ENCODE results near the gene FAM131C. TPM values are rescaled to one million over a fixed set of nuclear protein-coding genes. Genes with fewer than 3 reads are reported as not detected.
A peak's percentile ranks its signal among the peaks of the same experiment; 100 is the strongest.
"Not testable (repeated sequence)": the region's sequence is repeated elsewhere in the genome, so short reads cannot be mapped to it uniquely, and the experiment has no call there.

FAM131C gene
- total RNA-seq, 1 experiment from 2014 or later = 2.1 TPM

DNA sequence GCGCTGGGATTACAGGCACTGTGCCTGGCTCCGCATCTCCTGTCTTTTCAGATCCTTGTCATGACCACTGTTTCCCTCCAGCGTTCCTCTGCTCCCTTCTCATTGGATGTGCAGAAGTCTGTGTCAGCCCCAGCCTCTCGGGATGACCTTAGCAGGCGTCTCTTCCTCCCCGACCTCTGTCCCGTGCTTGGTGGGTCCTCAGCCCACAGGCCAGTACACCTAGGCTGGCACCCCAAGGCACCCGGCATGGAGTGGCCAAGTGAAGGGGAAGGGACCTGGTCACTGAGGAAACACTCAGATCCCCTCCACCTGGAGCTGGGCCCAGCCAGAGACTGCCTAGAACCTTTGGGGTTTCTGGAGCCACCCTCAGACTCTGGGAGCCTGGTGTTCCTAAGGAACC lies 32.3 kb downstream of the FAM131C start:
- no peak for DNase-seq (ENCODE audit: low read depth)

DNA sequence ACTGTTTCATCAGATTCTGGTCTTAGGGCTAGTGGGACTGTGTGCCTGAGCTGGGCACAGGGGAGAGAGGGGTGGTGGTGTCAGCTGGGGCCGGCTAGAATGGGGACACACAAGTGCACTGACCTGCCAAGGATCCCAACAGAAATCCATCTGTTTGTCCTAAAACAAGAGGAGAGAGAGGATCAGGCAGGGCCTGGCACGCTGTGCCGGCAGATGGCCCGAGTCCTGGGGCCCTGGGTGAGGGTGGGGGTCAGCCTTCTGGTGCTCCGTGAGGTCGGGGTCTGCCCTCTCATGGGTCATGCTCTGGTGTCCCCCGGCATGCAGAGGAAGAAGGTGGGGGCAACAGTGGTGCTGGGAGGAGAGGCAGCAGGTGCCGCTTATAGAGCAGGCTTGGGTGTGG lies 33.6 kb downstream of the FAM131C start:
- DNase-seq (ENCODE audit: low read depth) = not testable (repeated sequence)

DNA sequence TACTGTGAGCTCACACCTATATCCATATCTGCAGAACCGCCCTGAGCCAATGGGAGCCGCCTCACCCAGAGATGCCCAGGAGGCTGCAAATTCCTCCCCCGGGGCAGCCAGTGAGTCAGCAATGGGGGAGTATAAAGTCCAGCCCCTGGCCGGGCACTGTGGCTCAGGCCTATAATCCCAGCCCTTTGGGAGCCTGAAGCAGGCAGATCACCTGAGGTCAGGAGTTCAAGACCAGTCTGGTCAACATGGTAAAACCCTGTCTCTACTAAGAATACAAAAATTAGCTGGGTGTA lies 34.9 kb downstream of the FAM131C start:
- no peak for DNase-seq (ENCODE audit: low read depth)

DNA sequence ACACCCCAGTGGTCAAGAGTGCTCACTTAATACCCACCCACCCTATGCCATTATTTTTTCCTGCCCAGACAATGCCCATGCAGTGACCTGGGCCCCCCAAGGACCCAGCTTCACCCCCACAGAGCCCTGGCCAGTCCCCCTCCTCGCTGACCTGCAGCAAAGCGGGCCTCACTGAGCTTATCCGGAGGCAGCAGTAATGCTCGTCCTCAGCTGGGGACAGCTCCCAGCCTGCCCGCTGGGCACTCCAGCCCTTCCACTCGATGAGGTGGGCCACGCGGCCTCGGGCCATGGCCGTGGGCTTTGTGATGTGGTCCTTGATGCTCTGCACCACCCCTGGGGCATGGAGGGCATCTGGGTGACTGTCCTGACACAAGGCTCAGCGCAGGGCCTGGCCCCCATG lies 37.0 kb downstream of the FAM131C start:
- not testable (repeated sequence) for DNase-seq (ENCODE audit: low read depth)

DNA sequence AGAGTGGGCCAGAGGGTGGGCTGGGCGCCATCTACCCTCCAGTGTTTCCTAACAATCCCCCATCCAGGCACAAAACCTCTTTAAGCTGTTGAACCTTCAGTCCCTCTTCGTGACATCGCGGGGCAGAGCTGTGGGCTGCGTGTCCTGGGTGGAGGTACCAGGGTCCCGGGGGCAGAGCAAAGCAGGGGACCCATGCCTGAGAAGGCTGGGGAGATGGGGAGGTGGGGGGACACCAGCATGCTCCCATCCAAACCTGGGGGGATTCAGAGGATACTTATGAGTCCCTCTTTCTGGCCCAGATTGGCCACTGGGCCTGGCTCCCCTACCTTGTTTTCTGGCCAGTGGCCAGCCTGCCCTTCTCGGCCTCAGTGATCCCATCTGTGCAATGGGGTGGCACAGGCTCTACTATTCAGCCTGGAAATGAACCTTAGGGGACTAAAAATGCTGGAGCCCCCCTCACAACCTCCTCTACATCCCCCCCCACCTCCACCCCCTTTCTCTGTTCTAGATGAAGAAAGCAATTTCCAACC lies 40.3 kb downstream of the FAM131C start:
- DNase-seq (ENCODE audit: low read depth) = not testable (repeated sequence)

DNA sequence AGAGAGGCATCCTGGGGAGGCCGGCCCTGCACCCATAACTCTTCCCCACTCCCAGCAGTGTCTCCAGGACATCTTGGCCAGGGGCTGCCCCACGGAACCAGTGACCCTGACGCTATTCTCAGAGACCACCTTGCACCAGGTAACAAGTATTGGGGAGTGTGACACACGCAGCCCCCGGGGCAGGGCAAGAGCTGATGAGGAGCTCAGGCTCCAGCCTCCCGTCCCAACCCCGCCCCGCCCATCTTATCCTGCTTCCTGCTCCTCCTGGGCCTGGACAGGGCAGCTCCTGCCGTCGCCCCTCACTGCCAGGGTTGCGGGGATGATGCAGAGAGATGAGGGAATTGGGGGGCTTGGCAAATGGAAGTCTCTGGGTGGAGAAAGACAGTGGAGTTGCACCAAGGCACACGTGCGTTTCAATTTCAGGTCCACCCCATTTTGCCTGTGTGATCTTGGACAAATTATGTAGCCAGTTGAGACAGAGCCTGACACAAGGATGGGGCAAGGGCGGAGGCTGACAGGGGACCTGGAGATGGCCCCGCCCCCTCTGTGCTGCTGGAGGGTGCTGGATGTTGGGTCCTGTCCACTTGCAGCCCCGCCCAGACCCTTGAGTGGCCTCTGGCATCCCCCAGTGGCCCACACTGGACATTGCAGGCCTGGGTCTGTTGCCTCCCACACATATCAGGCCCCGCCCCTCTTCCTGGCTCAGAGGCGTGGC lies 40.9 kb downstream of the FAM131C start:
- peak; percentile 85 for DNase-seq (ENCODE audit: low read depth)

DNA sequence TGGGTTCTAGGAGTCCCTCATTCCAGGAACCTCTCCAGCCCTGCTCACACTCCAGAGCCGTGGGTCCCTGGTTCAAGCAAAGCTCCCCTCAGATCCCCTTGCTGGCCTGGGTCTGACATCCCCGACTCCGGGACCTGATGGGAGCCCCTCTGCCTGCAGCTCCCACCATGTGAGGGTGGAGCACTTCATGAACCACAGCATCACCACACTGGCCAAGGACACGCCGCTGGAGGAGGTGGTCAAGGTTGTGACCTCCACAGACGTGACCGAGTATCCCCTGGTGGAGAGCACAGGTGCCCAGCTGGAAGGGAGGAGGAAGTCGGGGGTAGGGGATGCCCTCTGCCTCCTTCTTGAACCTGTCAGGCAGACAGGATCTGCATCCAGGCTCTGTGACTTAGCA lies 41.9 kb downstream of the FAM131C start:
- no peak for DNase-seq (ENCODE audit: low read depth)

DNA sequence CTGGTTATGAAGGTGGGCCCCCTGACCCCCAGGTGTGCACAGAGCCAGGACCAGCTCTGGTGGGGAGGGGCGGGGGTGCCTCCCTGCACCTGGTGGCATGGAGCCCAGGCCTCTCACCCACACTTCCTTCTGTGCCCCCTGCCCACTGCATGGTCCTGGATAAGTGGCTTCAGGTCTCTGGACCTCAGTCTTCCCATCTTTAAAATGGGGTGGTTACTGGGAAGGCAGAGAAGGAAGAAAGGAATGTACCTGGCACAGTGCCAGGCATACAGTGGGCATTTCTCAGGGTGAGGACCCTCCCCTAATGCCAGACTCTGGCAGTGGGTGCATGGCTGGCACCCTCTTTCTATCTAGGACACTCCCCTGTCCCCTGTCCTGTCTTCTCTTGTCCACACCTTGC lies 44.2 kb downstream of the FAM131C start:
- no peak for DNase-seq (ENCODE audit: low read depth)

DNA sequence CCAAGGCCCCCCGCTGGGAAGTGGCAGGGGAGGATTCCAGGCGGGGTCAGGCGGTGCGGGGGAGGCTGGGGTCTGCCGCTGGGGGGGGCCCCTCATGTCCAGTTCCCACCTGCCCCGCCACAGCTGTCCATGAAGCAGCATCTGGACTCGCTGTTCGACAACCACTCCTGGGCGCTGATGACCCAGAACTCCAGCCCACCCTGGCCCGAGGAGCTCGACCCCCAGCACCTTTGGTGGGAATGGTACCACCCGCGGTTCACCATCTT lies 44.5 kb downstream of the FAM131C start:
- DNase-seq (ENCODE audit: low read depth) = not testable (repeated sequence)

DNA sequence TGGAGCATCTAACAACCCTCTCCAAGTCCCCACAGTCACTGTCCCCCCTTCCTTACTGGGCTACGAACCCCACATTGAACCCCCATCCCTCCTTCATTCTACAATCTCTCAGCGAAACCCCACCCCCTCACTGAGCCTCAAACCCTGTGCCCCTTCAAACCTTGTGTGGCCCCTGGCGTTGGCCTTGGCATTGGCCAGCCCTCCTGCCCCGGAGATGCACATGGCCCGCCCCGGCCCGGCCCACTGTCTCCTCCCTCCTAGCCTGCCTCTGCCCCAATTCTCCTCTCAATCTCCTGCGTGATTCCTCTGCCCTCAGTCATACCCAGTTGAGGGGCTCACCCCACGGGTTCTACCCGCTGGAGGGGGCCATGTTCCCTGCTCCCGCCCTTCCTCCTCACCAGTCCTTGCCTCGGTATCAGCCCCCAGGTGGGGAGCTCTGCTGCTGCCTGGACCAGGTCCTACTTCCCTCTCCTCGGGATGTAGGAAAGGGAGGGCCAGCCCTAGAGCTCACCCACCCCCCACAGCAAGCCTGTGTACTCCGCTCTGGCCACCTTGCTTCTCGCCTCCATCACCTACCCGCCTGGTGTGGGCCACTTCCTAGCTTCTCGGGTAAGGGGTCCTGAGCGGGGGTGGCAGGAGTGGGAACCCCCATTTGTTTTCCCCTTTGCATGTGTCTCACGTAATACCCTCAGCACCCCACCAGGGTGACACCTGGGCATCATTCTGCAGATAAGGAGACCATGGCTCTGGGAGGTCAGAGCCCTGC lies 45.0 kb downstream of the FAM131C start:
- no peak for DNase-seq (ENCODE audit: low read depth)

DNA sequence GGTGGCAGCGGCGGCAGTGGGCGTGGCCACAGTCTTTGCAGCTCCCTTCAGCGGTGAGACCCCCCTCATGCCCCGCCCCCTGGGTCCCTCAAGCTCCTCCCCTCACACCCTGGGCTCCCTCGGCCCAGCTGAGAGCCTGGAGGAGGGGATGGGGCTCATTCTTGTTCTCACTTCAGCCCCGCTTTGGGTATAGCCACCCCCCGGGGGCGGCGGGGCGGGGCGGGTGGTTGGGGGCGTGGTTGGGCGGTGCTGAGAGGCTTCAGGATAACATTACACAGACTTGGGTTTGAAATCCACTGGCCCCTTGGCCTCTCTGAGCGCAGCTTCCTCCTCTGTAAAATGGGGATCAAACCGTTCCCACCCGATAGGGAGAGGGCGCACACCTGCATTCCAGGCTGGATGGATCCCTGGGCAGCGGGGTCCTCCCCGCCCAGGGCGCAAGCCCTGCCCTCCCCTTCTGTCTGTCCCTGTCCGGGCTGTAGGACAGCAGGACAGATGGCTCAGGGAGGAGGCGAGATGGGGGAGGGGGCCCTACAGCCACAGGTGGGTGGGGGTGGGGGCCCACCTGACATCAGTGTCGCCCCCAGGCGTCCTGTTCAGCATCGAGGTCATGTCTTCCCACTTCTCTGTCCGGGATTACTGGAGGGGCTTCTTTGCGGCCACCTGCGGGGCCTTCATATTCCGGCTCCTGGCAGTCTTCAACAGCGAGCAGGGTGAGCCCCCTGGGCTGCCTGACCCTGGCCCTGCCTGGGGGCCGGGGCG lies 46.5 kb downstream of the FAM131C start:
- no peak for DNase-seq (ENCODE audit: low read depth)

DNA sequence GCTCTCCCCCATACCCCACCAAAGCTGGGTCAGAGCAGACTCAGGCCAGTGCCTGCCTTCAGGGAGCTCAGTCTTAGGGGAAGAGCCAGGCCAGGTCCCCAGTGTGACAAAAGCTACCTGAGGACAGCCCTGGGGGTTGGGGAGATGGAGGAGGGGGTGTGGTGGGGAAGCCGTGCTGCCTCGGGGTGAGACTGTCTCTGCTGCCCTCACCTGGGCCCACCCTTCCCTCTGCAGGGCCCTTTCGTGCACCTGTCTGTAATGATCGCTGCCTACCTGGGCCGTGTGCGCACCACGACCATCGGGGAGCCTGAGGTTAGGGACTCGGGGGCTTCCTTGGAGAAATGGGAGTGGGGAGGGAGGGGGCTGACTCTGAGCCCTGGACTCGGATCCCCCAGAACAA lies 47.1 kb downstream of the FAM131C start:
- DNase-seq (ENCODE audit: low read depth) = not testable (repeated sequence)

DNA sequence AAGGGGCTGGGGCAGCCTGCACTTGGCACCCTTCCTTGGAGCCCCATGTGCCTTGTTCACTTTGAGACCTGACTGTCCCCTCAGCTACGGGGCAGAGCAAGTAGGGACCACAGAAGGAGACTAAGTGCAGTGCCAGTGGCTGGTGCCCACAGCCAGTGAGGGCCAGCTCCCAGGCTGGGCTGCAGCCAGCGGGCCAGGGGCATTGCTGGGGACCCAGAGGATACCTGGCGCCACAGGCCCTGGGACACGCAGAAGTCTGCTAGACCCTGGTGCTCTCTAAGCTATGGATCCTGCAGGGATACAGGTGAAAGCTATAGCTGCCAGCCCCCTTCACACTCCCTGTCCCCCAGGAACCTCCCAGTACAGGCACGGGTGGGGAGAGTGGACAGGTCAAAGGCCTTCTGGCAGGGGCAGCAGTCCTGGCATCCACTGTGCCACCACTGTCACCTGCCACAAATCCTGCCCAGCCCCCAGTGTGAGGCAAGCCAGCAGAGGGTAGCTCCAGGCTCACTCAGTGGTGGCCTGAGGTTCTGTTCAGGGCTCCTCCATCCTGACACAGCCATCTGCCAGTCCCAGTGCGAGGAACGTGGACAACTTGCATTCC lies 50.3 kb downstream of the FAM131C start:
- DNase-seq (ENCODE audit: low read depth) = no peak

DNA sequence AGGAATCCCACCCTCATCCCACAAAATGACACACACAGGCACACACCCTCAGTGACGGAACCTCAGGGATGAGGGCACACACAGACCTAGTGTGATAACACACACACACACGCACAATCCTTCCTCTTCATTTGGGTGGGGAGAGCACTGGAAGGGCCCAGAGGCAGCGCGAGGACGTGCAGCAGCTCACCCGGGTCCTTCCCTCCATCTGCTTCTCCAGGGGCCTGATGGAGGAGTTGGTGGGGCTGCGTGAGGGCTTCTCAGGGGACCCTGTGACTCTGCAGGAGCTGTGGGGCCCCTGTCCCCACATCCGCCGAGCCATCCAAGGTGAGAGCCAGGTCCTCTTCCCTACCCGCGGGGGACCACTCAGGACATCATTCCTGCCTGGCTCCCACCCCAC lies 51.1 kb downstream of the FAM131C start:
- no peak for DNase-seq (ENCODE audit: low read depth)

DNA sequence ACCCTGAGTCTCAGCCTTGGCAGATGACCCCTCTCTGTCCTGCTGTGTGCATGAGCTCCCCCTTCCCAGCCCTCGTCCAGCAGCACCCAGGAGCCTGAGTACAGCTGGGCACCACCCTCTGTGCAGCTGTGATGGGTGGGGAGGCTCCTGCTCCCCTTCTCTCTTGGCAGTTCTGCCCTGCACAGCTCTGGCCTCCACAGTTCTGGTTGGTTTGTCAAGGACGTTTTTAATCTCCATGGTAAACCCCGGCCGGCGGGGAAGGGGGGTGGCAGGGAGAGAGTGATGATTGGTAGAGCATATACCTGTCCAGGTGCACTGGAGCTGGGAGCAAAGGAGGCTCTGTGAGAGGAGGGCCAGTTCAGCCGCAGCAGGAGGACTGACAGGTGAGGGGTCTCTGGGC lies 51.8 kb downstream of the FAM131C start, which contains the start of gene CLCNKA:
Gene CLCNKA (plus strand): TSS at position 356 of the 400 bp plus-strand sequence. CDS start 584 bp downstream, outside the sequence.
- DNase-seq (ENCODE audit: low read depth) = no peak

DNA sequence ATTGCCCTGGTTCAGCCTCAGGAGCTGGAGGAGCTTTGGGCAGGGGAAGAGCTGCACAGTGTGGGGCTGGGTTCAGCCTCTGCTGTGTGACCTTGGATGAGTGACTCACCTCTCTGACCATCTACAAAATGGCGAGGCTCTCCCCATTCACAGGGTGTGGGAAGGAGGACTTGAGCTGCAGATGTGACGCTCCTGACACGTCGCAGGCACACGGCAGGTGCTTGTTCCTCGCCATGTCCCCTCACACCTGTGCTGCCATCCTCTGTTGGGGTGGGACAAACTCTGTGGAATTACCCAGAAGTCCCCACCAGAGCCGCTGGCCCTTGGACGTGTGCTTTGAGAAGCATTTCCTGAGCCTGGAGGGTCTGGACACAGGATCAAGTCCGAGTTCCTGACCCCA lies 52.6 kb downstream of the FAM131C start:
- not testable (repeated sequence) for DNase-seq (ENCODE audit: low read depth)

DNA sequence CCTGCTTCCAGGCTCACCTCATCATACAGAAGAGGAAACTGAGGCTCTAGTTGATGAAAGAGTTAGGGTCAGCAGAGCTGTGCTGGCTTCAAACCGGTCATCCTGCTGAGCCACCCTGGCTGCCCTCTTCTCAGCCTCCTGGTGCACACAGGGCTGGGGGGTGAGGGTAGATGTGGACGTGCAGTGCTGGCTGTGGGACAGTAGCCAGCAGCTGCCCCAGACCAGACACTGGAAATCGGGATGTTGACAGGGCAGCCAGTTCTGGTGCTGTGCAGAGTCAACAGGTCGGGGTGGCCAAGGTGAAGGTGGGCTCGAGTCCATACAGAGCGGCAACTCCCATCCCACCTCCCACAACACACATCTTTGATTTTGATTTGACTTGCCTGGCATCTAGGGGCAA lies 53.1 kb downstream of the FAM131C start:
- no peak for DNase-seq (ENCODE audit: low read depth)

DNA sequence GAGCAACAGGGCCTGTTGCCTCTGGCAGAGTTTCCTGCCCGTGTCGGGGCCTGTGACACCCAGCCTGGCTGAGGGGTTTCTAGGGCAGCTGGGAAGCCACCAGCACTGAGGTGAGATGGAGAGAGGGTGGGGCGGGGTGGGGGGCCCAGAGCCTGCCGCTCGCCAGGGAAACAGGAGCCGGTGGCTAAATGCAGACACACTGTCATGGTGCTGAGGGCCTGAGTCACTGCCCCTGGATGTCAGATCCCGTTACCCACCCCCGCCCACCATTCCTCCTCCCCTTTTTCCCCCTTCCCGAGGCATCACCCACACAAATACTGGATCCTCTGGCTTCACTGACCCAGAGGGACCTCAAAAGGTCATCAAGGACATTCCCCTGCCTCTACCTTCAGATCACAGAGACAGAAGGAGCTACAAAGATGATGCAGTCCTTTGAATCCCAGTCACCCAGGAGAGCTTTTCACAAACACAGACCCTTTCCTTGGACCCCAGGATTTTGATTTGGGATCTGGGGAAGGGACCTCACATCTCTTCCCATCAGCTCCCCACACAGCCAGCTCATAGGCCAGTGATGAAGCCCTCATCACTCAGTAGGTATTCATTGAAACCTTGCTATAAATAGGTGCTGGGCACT lies 53.7 kb downstream of the FAM131C start:
- DNase-seq (ENCODE audit: low read depth) = no peak

DNA sequence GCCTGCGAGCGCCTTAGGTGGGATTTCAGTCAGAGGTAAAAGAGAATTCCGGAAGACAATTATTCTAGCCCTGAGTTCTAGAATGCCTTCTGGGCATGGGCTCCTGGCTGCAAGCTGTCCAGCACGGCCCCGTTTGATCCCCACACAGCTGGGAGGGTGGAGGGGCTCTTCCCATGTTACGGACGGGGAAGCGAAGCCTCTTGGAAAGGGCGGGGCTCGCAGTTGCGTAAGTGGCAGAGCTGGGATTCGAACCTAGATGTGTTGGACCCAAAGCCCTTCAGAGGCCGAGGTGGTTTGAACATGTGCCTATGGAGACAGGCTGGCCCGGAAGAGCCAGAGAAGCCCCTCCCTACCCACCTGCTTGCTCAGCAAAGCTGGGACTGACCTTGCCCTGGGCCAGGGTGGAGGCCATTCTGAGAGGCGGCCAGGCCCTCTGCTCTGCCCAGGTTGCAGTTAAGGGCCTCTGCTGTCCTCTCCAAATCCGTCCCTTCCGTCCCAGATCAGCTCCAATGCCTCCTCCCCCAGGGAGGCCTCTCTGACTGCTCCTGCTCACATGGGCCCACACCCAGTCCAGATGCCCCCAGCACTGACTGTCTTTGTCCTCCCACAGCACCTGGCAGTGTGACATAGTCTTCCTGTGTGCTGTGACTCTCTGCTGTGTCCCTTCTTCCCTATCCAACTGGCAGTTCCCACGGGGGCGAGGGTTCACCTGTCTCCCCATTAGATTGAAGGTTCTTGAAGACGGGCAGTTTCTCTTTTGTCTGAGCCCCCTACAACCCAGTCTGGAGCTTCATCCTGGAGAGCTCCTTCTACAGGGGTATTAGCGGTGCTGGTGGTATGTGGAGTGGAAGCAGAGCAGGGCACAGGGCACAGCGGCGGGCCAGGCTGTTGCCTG lies 54.5 kb downstream of the FAM131C start:
- DNase-seq (ENCODE audit: low read depth) = no peak

DNA sequence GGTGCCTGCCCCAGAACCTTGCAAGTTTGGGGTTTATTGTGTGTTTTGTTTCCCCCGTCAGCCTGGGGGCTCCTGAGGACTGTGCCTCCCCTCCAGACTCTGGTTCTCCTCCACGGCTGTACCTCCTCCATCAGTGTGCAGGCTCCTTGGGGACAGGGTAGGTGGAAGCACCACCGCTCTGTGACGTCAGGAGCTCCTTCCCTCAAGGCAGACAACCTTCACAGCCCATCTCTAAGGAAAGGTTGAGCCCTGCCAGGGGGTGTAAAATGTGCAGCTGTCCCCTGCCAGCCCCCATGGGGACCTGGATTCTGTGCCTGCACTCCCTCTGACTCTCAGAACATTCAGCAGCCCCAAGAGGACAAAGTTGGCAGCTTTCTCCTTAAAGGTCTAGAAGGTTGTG lies 55.1 kb downstream of the FAM131C start:
- no peak for DNase-seq (ENCODE audit: low read depth)

Measured in HT1080 (cell line).